SHP77 treated with DMSO at 0.1 percent for 48 hours (cell line): ENCODE data around the gene TSTD2.
A peak's percentile ranks its signal among the peaks of the same experiment; 100 is the strongest.
"Not testable (repeated sequence)": the region's sequence is repeated elsewhere in the genome, so short reads cannot be mapped to it uniquely, and the experiment has no call there.

Experiments
- DNase-seq: peaks from one replicate; lab custom pipeline; 2025; lab: John Stamatoyannopoulos, UW

Gene TSTD2

GRCh38 chr9:97630591-97630990 is 2.6 kb downstream of the TSTD2 start:
- DNase-seq = no peak

- no peak for DNase-seq
These were observed 4.0 kb downstream of the TSTD2 start for GRCh38 chr9:97629156-97629555.

- DNase-seq = no peak
These were observed 4.5 kb downstream of the TSTD2 start for GRCh38 chr9:97628668-97629067.

GRCh38 chr9:97627624-97628023 is 5.5 kb downstream of the TSTD2 start:
- DNase-seq = no peak

- no peak for DNase-seq
These were observed 7.5 kb downstream of the TSTD2 start for GRCh38 chr9:97625620-97626019.

GRCh38 chr9:97623946-97624345 is 9.2 kb downstream of the TSTD2 start:
- no peak for DNase-seq

- not testable (repeated sequence) for DNase-seq
These were observed 10.7 kb downstream of the TSTD2 start for GRCh38 chr9:97622483-97622882.

GRCh38 chr9:97620063-97620462 is 13.1 kb downstream of the TSTD2 start:
- not testable (repeated sequence) for DNase-seq

GRCh38 chr9:97617939-97618416 is 15.2 kb downstream of the TSTD2 start:
- DNase-seq = no peak

- DNase-seq = peak; percentile 7
These were observed 17.6 kb downstream of the TSTD2 start for GRCh38 chr9:97615439-97616072.

- no peak for DNase-seq
These were observed 28.1 kb downstream of the TSTD2 start for GRCh38 chr9:97604901-97605645.

GRCh38 chr9:97602430-97602829 is 30.7 kb downstream of the TSTD2 start:
- no peak for DNase-seq

GRCh38 chr9:97601228-97601898 is 31.8 kb downstream of the TSTD2 start:
- no peak for DNase-seq

- DNase-seq = no peak
These were observed 32.5 kb downstream of the TSTD2 start for GRCh38 chr9:97600531-97601227.

- DNase-seq = no peak
These were observed 33.8 kb downstream of the TSTD2 start for GRCh38 chr9:97599314-97599846.

- peak; percentile 59 for DNase-seq
These were observed 34.5 kb downstream of the TSTD2 start for GRCh38 chr9:97598461-97599288.

- no peak for DNase-seq
These were observed 36.3 kb downstream of the TSTD2 start for GRCh38 chr9:97596906-97597305.

GRCh38 chr9:97594381-97594921 is 38.7 kb downstream of the TSTD2 start:
- DNase-seq = peak; percentile 37

- DNase-seq = peak; percentile 23
These were observed 39.2 kb downstream of the TSTD2 start for GRCh38 chr9:97593960-97594359.

GRCh38 chr9:97592126-97592525 is 41.0 kb downstream of the TSTD2 start:
- DNase-seq = no peak

GRCh38 chr9:97591535-97591934 is 41.6 kb downstream of the TSTD2 start:
- DNase-seq = no peak
